GM19438 (cell line): ENCODE data around the gene FNBP1.

Experiments used
- ATAC-seq: cut with Tn5 transposase; IDR thresholded peaks from one replicate; pipeline ENCODE4 v1.9.1; 2021; ENCODE audit warnings: low read depth; ENCODE audit not compliant: unreplicated experiment

The FNBP1 gene

GRCh38 chr9:129866394-129867135, 176.4 kb downstream of the FNBP1 start:
- ATAC-seq, result no peak

- no peak for ATAC-seq
These were observed 177.2 kb downstream of the FNBP1 start for GRCh38 chr9:129865668-129866320.

GRCh38 chr9:129864991-129865647, 177.9 kb downstream of the FNBP1 start:
- ATAC-seq, result no peak

- ATAC-seq, result no peak
These were observed 179.8 kb downstream of the FNBP1 start for GRCh38 chr9:129863059-129863690.

- ATAC-seq, result no peak
These were observed 181.6 kb downstream of the FNBP1 start for GRCh38 chr9:129861447-129861827.

GRCh38 chr9:129860653-129861446, 182.1 kb downstream of the FNBP1 start:
- no peak for ATAC-seq

- no peak for ATAC-seq
These were observed 184.6 kb downstream of the FNBP1 start for GRCh38 chr9:129858167-129858962.

- ATAC-seq, result no peak
These were observed 185.8 kb downstream of the FNBP1 start for GRCh38 chr9:129857207-129857606.

- ATAC-seq, result no peak
These were observed 188.3 kb downstream of the FNBP1 start for GRCh38 chr9:129854588-129855110.

GRCh38 chr9:129853614-129854013, 189.4 kb downstream of the FNBP1 start:
- no peak for ATAC-seq

- no peak for ATAC-seq
These were observed 190.4 kb downstream of the FNBP1 start for GRCh38 chr9:129852579-129852978.

- ATAC-seq, result no peak
These were observed 191.2 kb downstream of the FNBP1 start for GRCh38 chr9:129851821-129852220.

- ATAC-seq, result no peak
These were observed 192.0 kb downstream of the FNBP1 start for GRCh38 chr9:129850821-129851550.

- no peak for ATAC-seq
These were observed 193.1 kb downstream of the FNBP1 start for GRCh38 chr9:129849901-129850300.

GRCh38 chr9:129848712-129849441, 194.1 kb downstream of the FNBP1 start:
- ATAC-seq, result no peak

- ATAC-seq, result no peak
These were observed 197.6 kb downstream of the FNBP1 start for GRCh38 chr9:129845373-129845772.

GRCh38 chr9:129841071-129841470, 201.9 kb downstream of the FNBP1 start:
- ATAC-seq, result no peak

GRCh38 chr9:129840034-129840433, 203.0 kb downstream of the FNBP1 start:
- no peak for ATAC-seq
